ENCODE results near the gene ITPK1.
"Not testable (repeated sequence)": the region's sequence is repeated elsewhere in the genome, so short reads cannot be mapped to it uniquely, and the experiment has no call there.

Gene ITPK1

GRCh38 chr14:93082576-93083001 is 33.1 kb downstream of the ITPK1 start:
- DNase-seq = no peak

DNA sequence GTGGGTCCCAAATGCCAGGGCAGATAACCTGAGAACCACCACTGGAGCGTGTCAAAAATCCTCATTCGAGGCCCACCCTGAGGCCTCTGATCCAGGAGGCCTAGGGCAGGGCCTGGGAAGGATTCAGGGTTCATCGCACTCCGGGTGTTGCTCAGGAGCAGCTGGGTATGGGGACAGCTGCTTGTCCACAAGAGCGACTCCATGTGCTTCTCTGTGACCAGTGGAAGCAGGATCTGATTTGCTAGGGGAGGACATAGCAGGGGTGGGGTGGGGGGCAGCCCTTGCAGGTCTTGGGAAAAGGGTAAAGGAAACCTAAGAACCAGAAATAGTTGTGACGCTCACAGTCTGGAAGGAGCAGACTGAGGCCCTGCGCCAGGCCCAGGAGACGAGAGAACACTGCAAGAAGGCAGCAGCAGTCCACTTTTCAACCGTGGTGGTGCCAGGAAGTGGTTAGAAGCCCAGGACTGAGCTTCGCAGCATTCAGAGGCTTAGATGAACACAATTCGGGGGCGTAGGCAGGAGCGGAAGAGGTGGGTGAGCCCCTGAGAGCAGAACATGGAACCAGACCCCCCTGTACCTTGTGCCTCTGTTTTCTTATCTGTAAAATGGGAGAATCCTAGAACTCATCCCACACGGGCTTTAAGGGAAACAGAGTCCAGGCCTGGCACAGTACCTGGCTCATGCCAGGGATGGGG is 33.7 kb downstream of the ITPK1 start:
- peak; percentile 59 for DNase-seq

- DNase-seq = no peak
Measured at GRCh38 chr14:93079865-93080403, 35.8 kb downstream of the ITPK1 start.

DNA sequence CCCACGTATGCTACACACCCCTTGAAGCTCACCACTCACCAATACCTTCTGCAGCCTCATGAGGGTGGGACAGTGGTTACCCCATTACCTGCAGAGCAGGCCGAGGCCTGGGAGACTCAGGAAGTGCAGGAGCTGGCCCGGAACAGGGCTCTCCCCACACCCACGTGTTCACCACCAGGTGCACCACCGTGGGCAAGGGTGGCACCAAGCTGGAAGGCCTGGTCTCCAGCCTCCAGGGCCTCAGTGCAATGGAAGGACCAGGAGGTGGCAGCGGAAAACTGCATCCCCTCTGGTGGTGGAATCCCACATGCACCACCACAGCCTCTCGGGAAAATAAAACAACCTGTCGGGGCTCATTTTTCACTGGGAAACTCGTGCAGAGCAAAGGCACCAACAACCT is 36.4 kb downstream of the ITPK1 start:
- no peak for DNase-seq

GRCh38 chr14:93078870-93079269 is 36.9 kb downstream of the ITPK1 start:
- no peak for DNase-seq

DNA sequence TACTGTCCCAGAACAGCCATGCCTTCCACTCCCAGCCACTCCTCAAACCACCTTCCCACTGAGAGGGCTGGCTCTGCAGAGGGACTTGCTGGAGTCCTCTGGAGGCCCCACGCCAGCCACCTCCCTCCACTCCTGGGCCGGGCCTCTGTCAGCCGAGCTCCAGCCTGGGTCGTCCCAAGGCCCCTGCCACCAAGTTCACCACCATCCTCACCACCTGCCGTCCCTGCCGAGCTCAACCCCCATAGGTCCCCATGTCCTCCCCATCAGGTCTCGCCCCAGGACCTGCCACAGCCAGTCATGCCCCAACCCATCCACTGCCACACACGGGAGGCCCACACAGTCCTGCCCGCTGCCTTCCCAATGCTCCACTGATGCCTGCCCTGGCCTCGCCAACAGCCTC is 39.0 kb downstream of the ITPK1 start:
- no peak for DNase-seq

GRCh38 chr14:93075891-93076290 is 39.8 kb downstream of the ITPK1 start:
- no peak for DNase-seq

GRCh38 chr14:93073910-93074769 is 41.6 kb downstream of the ITPK1 start:
- no peak for DNase-seq

GRCh38 chr14:93073358-93073707 is 42.4 kb downstream of the ITPK1 start:
- no peak for DNase-seq

DNA sequence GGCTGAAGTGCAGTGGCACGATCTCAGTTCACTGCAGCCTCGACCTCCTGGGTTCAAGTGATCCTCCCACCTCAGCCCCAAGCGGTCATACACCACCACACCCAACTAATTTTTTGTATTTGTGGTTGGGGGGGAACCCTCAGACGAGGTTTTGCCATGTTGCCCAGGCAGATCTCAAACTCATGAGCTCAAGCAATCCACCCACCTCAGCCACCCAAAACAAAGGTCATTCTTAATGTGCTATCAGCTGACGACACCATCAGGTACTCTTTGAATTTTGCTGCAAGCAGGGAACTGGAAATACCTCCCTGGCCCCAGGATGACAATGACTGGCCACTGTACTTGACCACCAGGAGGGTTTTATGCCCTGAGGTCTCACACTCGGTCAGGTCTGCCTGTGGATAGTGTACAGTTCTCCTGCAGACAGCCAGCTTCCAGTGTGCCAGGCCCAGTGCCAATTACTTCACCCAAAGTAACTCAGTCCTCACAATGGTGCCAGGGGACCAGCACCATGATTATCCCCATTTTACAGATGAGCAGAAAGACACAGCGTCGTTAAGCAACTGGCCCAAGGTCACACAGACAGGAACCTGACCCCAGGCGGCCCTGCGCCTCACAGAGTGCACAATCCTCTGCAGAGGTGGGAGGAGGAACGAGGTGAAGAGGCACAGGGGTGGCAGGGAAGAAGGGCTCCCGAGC is 42.9 kb downstream of the ITPK1 start:
- no peak for DNase-seq

DNA sequence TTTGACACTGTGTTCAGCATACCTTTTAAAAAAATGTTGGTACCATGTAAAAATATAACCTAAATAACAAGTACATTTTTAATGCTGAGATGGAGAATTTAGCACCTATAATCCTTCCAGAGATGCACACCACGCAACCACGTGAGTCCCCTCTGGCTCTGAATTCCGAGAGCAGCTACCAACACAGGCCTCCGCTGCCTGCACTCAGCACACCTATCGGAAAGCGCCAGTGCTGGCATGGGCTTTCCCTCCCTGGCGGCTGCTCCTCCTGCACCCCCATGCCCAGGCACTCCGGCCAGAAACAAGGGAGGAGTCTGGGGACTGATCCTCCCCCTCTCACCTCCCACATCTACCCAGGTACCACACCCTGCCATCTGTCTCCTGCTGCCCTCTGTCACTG is 47.0 kb downstream of the ITPK1 start:
- DNase-seq = no peak

DNA sequence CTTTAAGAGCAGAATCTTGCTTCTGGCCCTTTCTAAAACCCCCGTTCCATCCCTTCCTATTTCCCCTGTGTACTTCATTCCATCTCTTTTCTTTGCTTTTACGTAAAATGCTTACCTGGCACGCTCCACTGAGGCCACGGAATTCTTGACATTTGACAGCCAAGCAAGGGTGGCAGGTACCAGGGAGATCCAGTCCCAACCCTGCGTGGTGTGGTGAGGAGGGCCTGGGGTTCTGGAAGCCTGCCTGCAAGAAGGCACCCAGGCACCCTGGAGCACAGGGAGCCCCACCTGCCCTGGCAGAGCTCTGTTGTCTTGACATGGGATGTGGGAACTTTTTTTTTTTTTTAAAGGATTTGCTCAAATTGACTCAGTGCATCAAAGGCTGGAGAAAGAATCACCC is 48.6 kb downstream of the ITPK1 start:
- DNase-seq = no peak

- DNase-seq = no peak
Measured at GRCh38 chr14:93065272-93065730, 50.4 kb downstream of the ITPK1 start.

DNA sequence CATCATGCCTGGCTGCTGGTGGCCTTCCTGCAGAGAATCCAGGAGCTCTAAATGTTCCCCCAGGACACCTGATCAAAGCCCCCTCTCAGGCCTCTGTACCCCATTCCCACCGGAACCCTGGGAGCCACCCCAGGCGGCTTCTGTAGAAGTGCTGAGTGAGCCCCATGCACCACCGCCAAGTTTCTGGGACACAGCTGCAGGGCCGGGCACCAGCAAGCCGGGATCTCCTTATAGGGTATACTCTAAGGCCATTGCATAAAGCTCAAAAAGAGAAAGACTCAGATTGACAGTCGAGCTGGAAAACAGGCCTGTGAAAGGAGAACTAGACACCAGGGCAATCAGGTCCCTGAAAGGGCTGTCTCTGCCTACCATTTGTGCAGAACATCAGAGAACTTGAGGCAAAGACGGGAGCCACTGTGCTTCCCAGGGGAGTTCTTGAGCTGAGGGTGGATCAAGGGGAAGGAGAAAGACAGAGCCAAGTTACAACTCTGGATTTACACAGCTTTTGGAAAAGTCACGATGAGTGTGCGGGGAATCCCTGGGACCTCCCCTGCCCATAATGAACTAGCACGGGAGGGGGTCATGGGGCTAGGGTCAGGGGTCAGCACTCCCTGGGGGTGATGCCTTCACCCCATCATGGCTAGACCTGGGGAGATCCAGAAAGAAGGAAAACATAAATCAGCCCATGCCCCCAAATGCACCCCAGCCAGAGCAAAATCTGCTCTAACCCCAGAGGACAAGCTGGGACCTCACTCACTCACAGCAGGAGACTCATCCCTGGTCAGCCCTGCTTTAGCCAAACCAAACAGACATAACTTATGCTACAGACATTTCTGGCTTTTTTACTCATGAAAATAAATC is 51.1 kb downstream of the ITPK1 start:
- no peak for DNase-seq

DNA sequence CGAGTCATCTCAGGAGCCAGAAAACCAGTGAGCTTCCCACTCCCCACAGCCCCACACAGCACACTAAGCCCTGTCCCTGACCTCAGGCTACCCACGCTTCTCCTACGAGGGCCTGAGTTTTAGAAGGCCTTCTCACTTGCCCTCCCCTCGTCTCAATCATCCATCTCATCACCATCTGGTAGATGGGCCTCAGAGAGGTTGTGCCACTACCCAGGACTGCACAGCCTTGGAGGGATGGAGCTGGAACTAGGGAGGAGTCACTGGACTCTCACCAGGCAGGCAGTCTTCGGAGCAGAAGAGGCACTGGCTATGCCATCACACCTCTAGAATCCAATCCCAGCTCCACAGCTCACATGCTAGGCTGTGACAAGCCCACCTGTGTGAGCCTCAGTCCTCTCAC is 52.3 kb downstream of the ITPK1 start:
- DNase-seq = no peak

DNA sequence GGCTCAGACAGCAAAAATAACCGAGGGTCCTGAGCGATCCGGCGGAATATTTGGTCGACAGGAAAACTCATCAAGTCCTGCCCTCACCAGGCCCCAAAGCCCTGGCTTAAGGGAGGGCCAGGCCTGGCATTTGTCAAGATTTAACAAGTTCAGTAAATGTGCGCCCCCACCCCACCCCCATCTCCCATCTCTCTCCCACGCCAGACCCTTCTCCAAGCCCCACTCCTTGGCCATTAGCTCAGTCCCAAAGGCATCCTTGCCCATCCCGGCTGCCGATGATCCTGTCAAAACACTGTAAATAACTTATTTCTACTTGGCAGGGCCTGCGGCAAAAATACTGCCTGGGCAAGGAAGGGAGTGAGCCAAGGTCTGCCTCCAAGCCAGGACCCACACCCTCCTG is 52.8 kb downstream of the ITPK1 start:
- no peak for DNase-seq

DNA sequence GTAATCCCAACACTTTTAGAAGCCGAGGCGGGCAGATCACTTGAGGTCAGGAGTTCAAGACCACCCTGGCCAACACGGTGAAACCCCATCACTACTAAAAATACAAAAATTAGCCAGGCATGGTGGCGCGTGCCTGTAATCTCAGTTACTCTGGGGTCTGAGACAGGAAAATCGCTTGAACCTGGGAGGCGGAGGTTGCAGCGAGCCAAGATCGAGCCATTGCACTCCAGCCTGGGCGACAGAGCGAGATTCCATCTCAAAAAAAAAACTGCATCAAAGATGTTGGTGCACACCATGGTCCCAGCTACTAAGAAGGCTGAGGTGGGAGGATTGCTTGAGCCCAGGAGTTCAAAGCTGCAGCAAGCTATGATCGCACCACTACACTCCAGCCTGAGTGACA is 53.7 kb downstream of the ITPK1 start:
- DNase-seq = not testable (repeated sequence)

DNA sequence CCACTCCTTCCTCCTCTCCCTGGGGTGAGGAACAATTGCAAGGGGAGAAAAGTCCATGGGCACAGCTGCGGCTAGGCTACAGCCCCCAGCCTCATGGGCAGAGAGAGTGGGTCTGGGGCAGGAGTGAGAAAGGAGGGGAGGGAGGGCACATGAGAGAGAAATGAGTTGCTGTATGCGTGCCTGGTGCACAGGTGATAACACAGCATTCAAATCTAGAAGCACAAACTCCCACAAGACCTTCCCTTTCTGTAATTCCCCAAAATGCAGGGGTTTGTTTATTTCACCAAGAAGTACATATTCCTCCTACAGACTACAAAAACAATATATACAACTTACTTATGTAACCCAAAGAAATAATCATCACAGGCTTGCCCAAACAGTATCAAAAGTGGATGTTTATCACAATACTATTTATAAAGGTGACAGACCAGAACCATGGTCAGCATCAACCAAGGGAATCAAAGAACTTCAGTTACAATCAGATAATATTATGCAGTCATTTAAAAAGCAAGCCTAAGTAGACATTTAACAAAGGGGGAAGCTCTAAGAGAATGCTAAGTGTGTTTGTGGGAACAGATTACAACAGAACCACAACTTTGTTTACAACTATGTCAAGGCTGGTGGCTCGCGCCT is 54.2 kb downstream of the ITPK1 start:
- DNase-seq = no peak

DNA sequence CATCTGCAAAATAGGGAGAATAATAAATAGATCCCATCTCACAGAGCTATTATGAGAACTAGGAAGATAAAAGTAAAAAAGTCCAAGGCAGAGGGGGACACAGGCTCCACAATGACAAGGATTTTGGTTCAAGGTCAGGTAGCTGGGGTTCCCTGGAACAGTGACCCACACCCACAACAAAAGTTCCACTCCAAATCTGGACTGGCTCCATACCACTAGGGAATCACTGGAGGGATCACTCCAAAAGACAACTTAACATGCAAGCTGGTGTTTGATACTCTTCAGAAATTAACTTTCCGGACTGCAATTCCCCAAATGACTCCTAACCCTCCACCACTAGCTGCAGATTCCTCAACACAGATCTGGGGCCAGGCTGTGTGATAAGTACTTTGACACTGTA is 54.9 kb downstream of the ITPK1 start:
- DNase-seq = no peak

- peak; percentile 31 for DNase-seq
Measured at GRCh38 chr14:93059917-93060545, 55.7 kb downstream of the ITPK1 start.

DNA sequence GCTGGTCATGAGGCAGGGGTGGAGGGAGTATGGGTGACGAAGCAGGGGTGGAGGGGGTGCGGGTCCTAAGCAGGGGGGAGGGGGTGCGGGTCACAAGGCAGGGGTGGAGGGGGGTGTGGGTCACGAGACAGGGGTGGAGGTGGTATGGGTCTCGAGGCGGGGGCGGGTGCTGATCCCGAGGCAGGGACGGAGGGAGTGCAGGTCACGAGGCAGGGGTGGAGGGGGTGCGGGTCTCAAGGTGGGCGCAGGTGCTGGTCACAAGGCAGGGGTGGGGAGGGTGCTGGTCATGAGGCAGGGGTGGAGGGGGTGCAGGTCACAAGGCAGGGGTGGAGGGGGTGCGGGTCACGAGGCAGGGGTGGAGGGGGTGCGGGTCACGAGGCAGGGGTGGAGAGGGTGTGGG is 56.5 kb downstream of the ITPK1 start:
- DNase-seq = no peak

Measured in activated CD8-positive, alpha-beta memory T cell treated with anti-CD3 and anti-CD28 coated beads, Interleukin-2, amount 50 U/mL, for 4 hours (primary cell).